Glomerular visceral epithelial cell (primary cell): Measurements from ENCODE around the gene PPP1CA.
A peak's percentile ranks its signal among the peaks of the same experiment; 100 is the strongest.

ENCODE experiments used
- DNase-seq: peaks from one replicate; pipeline ENCODE4 v3.0.0-alpha.2; 2016; ENCODE audit errors: extremely low spot score

The PPP1CA gene

GRCh38 chr11:67351275-67352005 is 50.2 kb downstream of the PPP1CA start:
- DNase-seq = peak; percentile 84

GRCh38 chr11:67349928-67350465 is 51.7 kb downstream of the PPP1CA start:
- no peak for DNase-seq

GRCh38 chr11:67349457-67349856 is 52.2 kb downstream of the PPP1CA start:
- DNase-seq = no peak

- DNase-seq = no peak
Measured at GRCh38 chr11:67349036-67349435, 52.6 kb downstream of the PPP1CA start.
